Gastroesophageal sphincter (tissue), 3 donors: ENCODE measurements around the gene LMTK2.

Source experiments
- EP300 ChIP-seq: sonication (generic); formaldehyde crosslinking; IDR thresholded peaks from one replicate; pipeline ENCODE4 v1.6.1; 2017; ENCODE audit warnings: antibody characterized with exemption, mild to moderate bottlenecking
- POLR2A ChIP-seq, 2 donors: fragments of 450-650 bp; IDR thresholded peaks; one replicate each; pipeline ENCODE4 v1.6.1; 2017; ENCODE audit warnings: antibody characterized with exemption in 2 of 2, mild to moderate bottlenecking in 2 of 2, moderate library complexity in 1 of 2
- TF ChIP-seq, protein P1 (sequence below), 4 experiments: fragments of 200-600 bp in 2 of 4; fragments of 450-650 bp in 2 of 4; sonication (generic) in 1 of 4; IDR thresholded peaks; one replicate each; pipeline ENCODE4 v1.5.1; 2017 to 2019; ENCODE audit warnings: antibody characterized with exemption in 4 of 4, mild to moderate bottlenecking in 2 of 4, moderate library complexity in 2 of 4

DNA sequence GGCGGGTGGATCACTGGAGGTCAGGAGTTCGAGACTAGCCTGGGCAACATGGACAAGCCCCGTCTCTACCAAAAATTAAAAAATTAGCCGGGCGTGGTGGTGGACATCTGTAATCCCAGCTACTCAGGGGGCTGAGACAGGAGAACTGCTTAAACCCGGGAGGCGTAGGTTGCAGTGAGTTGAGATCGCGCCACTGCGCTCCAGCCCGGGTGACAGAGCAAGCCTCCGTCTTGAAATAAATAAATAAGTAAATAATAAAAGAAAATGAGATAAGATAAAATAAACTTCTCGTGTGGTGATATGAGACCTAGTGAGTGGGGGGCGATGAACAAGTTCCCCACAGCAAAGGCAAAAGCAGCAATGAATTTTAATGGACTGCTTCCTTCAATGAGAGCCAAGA, 33.6 kb upstream of the LMTK2 start:
- TF ChIP-seq, protein P1, sequence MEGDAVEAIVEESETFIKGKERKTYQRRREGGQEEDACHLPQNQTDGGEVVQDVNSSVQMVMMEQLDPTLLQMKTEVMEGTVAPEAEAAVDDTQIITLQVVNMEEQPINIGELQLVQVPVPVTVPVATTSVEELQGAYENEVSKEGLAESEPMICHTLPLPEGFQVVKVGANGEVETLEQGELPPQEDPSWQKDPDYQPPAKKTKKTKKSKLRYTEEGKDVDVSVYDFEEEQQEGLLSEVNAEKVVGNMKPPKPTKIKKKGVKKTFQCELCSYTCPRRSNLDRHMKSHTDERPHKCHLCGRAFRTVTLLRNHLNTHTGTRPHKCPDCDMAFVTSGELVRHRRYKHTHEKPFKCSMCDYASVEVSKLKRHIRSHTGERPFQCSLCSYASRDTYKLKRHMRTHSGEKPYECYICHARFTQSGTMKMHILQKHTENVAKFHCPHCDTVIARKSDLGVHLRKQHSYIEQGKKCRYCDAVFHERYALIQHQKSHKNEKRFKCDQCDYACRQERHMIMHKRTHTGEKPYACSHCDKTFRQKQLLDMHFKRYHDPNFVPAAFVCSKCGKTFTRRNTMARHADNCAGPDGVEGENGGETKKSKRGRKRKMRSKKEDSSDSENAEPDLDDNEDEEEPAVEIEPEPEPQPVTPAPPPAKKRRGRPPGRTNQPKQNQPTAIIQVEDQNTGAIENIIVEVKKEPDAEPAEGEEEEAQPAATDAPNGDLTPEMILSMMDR (IDR thresholded peaks at IDR 0.05) = no peak
- TF ChIP-seq POLR2A (IDR thresholded peaks at IDR 0.05) (no peak), EP300 (no peak)
